Mesendoderm (in vitro differentiated cells): ENCODE data around the gene THSD7A.

Experiments
- DNase-seq: peaks from one replicate; pipeline ENCODE4 v3.0.0; 2013
- H2AK5ac ChIP-seq: 2 replicates; pipeline ENCODE4 v1.6.1; 2013; ENCODE audit warnings: low read length, inconsistent platforms
- H2BK120ac ChIP-seq: 2 replicates; pipeline ENCODE4 v1.6.1; 2013; ENCODE audit warnings: low read depth, mild to moderate bottlenecking, low read length, moderate library complexity, mixed read lengths
- H2BK15ac ChIP-seq: replicated peaks from 2 replicates; pipeline ENCODE4 v1.6.1; 2013; ENCODE audit warnings: low read depth, mild to moderate bottlenecking, moderate library complexity
- H2BK5ac ChIP-seq: 2 replicates; pipeline ENCODE4 v1.6.1; 2013; ENCODE audit warnings: low read length, inconsistent platforms
- H3K18ac ChIP-seq: 2 replicates; pipeline ENCODE4 v1.6.1; 2013; ENCODE audit warnings: mild to moderate bottlenecking, low read length, mixed read lengths
- H3K23ac ChIP-seq: one replicate; pipeline ENCODE4 v1.6.1; 2013; ENCODE audit warnings: low read length
- H3K27ac ChIP-seq: 2 replicates; pipeline ENCODE4 v1.5.1; 2013; ENCODE audit warnings: low read depth, mild to moderate bottlenecking, inconsistent platforms, low read length, moderate library complexity
- H3K27me3 ChIP-seq: 2 replicates; pipeline ENCODE4 v1.6.1; 2013; ENCODE audit warnings: low read length, control low read depth, mild to moderate bottlenecking, inconsistent platforms; ENCODE audit not compliant: insufficient read depth, poor library complexity
- H3K36me3 ChIP-seq: 2 replicates; pipeline ENCODE4 v1.6.1; 2013; ENCODE audit warnings: low read length, inconsistent platforms; ENCODE audit not compliant: control insufficient read depth, insufficient read depth
- H3K4ac ChIP-seq: one replicate; pipeline ENCODE4 v1.6.1; 2013; ENCODE audit warnings: low read depth, mild to moderate bottlenecking, low read length, moderate library complexity
- H3K4me1 ChIP-seq: 2 replicates; pipeline ENCODE4 v1.6.1; 2013; ENCODE audit warnings: low read depth, low read length, inconsistent platforms; ENCODE audit not compliant: control insufficient read depth
- H3K4me2 ChIP-seq: 2 replicates; pipeline ENCODE4 v1.6.1; 2013; ENCODE audit warnings: low read length
- H3K4me3 ChIP-seq: 2 replicates; pipeline ENCODE4 v1.5.1; 2013; ENCODE audit warnings: mild to moderate bottlenecking, low read length
- H3K56ac ChIP-seq: one replicate; pipeline ENCODE4 v1.6.1; 2013; ENCODE audit warnings: low read length
- H3K79me1 ChIP-seq: 2 replicates; pipeline ENCODE4 v1.6.1; 2013; ENCODE audit warnings: low read length, inconsistent platforms
- H3K79me2 ChIP-seq: 2 replicates; pipeline ENCODE4 v1.6.1; 2013; ENCODE audit warnings: mild to moderate bottlenecking, low read length; ENCODE audit not compliant: control insufficient read depth, insufficient read depth
- H3K9ac ChIP-seq: 2 replicates; pipeline ENCODE4 v1.6.1; 2013; ENCODE audit warnings: low read length, inconsistent platforms
- H4K5ac ChIP-seq: one replicate; pipeline ENCODE4 v1.6.1; 2013; ENCODE audit warnings: low read length
- H4K8ac ChIP-seq: one replicate; pipeline ENCODE4 v1.6.1; 2013; ENCODE audit warnings: low read depth, mild to moderate bottlenecking, control low read depth, low read length, moderate library complexity
- WGBS: extraction: QIAGEN DNeasy Blood & Tissue Kit; methylation state at CpG from one replicate; pipeline ENCODE4 v1.1.7; 2013; ENCODE audit warnings: low lambda C conversion rate, missing lambda C conversion rate; ENCODE audit not compliant: insufficient coverage; ENCODE audit errors: extremely low coverage; 5-methylcytosine and 5-hydroxymethylcytosine counted together

THSD7A gene

DNA sequence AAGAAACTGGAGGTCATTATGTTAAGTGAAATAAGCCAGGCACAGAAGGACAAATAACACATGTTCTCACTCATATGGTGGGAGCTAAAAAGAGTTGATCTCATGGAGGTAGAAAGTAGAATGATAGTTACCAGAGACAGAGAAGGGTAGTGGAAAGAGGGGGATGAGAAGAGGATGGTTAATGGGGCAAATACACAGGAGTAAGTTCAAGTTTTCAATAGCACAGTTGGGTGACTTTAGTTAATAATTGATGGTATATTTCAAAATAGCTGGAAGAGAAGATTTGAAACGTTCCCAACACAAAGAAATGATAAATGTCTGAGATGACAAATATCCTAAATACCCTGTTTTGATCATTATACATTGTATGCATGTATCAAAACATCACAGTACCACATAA, 261.8 kb downstream of the THSD7A start:
- Histone ChIP-seq H3K27ac (no peak overlapping the region), H3K4me2 (no peak overlapping the region), H3K36me3 (no peaks in the 10 kb centered on the region), H3K79me2 (no peaks in the 10 kb centered on the region), H3K79me1 (no peaks in the 10 kb centered on the region), H3K18ac (no peak overlapping the region), H3K4me1 (no peaks in the 10 kb centered on the region), H3K4me3 (no peak overlapping the region), H2AK5ac (no peak overlapping the region), H2BK15ac (no peak overlapping the region), H2BK5ac (no peak overlapping the region), H3K23ac (no peak overlapping the region), H3K4ac (no peak overlapping the region), H2BK120ac (no peak overlapping the region), H4K8ac (no peak overlapping the region), H3K56ac (no peak overlapping the region), H4K5ac (no peak overlapping the region), H3K9ac (no peak overlapping the region), H3K27me3 (no peaks in the 10 kb centered on the region)
- DNase-seq, result no peak
- no CpG with 5 or more reads among the region's 1 CpG for WGBS

DNA sequence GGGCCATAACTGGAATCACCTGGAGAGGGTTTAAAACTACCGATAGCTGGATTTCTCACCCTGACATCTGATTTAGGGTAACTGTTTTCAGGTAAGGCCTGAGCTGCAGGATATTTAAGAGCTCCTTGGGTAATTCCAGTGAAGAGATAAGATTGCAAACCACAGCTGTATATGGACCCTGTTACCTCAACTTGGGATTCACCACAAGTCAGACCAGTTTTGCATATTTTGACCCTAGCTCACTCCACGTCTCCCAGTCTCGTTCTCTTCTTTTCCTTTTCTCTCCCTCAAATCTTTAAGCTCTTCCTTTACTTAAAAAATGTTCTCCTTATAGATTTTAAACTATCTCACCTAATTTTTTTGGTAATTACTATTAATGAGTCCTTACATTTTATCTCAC, 264.4 kb downstream of the THSD7A start:
- no peak overlapping the region for H3K4me3 ChIP-seq
- H3K4me1 ChIP-seq, result no peaks in the 10 kb centered on the region
- no peaks in the 10 kb centered on the region for H3K79me2 ChIP-seq
- no peak overlapping the region for H3K4ac ChIP-seq
- no peak overlapping the region for H3K18ac ChIP-seq
- no peak overlapping the region for H3K56ac ChIP-seq
- H4K5ac ChIP-seq, result no peak overlapping the region
- H3K36me3 ChIP-seq, result no peaks in the 10 kb centered on the region
- H4K8ac ChIP-seq, result no peak overlapping the region
- H3K9ac ChIP-seq, result no peak overlapping the region
- H2BK120ac ChIP-seq, result no peak overlapping the region
- H2BK5ac ChIP-seq, result no peak overlapping the region
- H3K27ac ChIP-seq, result no peak overlapping the region
- H3K79me1 ChIP-seq, result no peaks in the 10 kb centered on the region
- no peak overlapping the region for H3K23ac ChIP-seq
- no peak overlapping the region for H2BK15ac ChIP-seq
- H2AK5ac ChIP-seq, result no peak overlapping the region
- no peaks in the 10 kb centered on the region for H3K27me3 ChIP-seq
- WGBS, result no CpG with 5 or more reads among the region's 3 CpGs
- no peak for DNase-seq
- no peak overlapping the region for H3K4me2 ChIP-seq

DNA sequence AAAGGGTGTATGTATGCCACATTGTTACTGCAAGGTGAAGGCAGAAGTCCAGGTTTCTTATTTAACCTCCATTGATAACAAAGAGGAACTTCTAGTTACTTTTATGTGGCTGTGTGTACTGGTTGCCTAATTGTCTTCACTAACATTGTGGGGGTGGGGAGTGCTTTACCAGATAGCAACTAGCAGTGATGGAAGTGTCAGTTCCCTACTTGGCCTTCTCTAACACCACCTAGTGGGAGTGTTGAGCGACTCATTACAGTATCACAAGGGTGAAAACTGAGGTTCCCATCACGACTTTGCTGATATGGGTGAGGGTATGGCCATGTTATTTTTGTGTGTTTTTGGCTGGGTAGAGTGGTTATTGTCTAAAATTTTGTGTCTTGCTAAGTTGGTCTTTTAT, 274.4 kb downstream of the THSD7A start:
- H2BK15ac ChIP-seq, result no peak overlapping the region
- H3K9ac ChIP-seq, result no peak overlapping the region
- no peak overlapping the region for H3K4me3 ChIP-seq
- peak; percentile 93 for DNase-seq
- no peak overlapping the region for H3K23ac ChIP-seq
- no peaks in the 10 kb centered on the region for H3K79me2 ChIP-seq
- H2BK120ac ChIP-seq, result no peak overlapping the region
- no peak overlapping the region for H2BK5ac ChIP-seq
- no peak overlapping the region for H4K5ac ChIP-seq
- H3K4ac ChIP-seq, result no peak overlapping the region
- no peak overlapping the region for H4K8ac ChIP-seq
- H3K36me3 ChIP-seq, result no peaks in the 10 kb centered on the region
- no peaks in the 10 kb centered on the region for H3K27me3 ChIP-seq
- H3K4me2 ChIP-seq, result no peak overlapping the region
- H3K56ac ChIP-seq, result no peak overlapping the region
- H3K79me1 ChIP-seq, result no peaks in the 10 kb centered on the region
- WGBS, result no CpG with 5 or more reads among the region's 2 CpGs
- H2AK5ac ChIP-seq, result no peak overlapping the region
- no peak overlapping the region for H3K18ac ChIP-seq
- no peaks in the 10 kb centered on the region for H3K4me1 ChIP-seq
- no peak overlapping the region for H3K27ac ChIP-seq

DNA sequence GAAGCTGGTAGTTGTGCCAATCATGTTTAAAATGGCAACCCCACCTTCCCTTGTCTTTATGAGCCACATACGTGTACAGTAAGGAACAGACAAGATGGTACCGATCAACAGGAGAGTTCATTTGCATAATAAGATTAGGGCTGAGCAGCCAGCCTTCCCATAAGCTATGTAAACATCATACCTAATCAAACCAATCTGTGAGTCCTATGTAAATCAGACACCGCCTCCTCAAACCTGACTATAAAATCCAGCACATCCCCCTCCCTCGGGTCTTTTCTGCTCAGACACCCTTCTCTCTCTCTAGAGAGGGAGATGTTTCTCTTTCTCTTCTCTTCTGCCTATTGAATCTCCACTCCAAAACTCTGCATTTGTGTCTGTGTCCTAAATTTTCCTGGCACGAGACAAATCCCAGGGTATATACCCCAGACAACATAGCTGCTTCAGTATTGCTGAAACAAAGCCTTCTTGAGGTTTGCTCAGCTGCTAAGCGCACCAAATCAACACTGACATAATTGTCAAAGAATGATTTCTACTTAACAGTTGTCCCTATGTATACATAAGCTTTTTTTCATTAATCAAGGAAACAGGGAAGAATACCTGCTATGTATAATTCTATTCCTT, 279.2 kb downstream of the THSD7A start:
- H2BK120ac ChIP-seq, result no peak overlapping the region
- no peak overlapping the region for H3K18ac ChIP-seq

DNA sequence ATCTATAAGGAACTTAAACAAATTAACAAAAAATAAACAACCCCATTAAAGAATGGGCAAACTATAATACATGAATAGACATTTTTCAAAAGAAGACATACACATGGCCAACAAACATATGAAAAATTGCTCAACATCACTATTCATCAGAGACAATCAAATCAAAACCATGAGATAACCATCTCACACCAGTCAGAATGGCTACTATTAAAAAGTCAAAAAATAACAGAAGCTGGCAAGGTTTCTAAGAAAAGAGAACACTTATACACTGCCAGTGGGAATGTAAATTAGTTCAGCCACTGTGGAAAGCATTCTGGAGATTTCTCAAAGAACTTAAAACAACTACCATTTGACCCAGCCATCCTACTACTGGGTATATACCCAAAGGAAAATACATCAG, 280.5 kb downstream of the THSD7A start:
- no peak overlapping the region for H3K4ac ChIP-seq
- H3K4me3 ChIP-seq, result no peak overlapping the region
- no peak overlapping the region for H3K27ac ChIP-seq
- H3K79me2 ChIP-seq, result no peaks in the 10 kb centered on the region
- no peak overlapping the region for H3K23ac ChIP-seq
- H3K27me3 ChIP-seq, result no peaks in the 10 kb centered on the region
- no peaks in the 10 kb centered on the region for H3K36me3 ChIP-seq
- no peak overlapping the region for H2AK5ac ChIP-seq
- H3K4me1 ChIP-seq, result no peaks in the 10 kb centered on the region
- no peak overlapping the region for H4K8ac ChIP-seq
- H3K9ac ChIP-seq, result no peak overlapping the region
- no peak overlapping the region for H4K5ac ChIP-seq
- H2BK5ac ChIP-seq, result no peak overlapping the region
- no peak overlapping the region for H2BK120ac ChIP-seq
- H3K56ac ChIP-seq, result no peak overlapping the region
- DNase-seq, result no peak
- no peaks in the 10 kb centered on the region for H3K79me1 ChIP-seq
- no peak overlapping the region for H3K18ac ChIP-seq
- no peak overlapping the region for H3K4me2 ChIP-seq
- no peak overlapping the region for H2BK15ac ChIP-seq

More for the DNA sequence above, 279.2 kb downstream of the THSD7A start:
- Histone ChIP-seq H3K9ac (no peak overlapping the region), H3K4me3 (no peak overlapping the region), H3K23ac (no peak overlapping the region), H3K4me2 (no peak overlapping the region), H3K4ac (no peak overlapping the region), H3K56ac (no peak overlapping the region), H2BK15ac (no peak overlapping the region), H3K36me3 (no peaks in the 10 kb centered on the region), H3K27me3 (no peaks in the 10 kb centered on the region), H3K4me1 (no peaks in the 10 kb centered on the region), H4K8ac (no peak overlapping the region), H3K79me1 (no peaks in the 10 kb centered on the region), H2AK5ac (no peak overlapping the region), H3K27ac (no peak overlapping the region), H4K5ac (no peak overlapping the region), H3K79me2 (no peaks in the 10 kb centered on the region), H2BK5ac (no peak overlapping the region)
- no CpG with 5 or more reads among the region's 6 CpGs for WGBS
- DNase-seq, result no peak

DNA sequence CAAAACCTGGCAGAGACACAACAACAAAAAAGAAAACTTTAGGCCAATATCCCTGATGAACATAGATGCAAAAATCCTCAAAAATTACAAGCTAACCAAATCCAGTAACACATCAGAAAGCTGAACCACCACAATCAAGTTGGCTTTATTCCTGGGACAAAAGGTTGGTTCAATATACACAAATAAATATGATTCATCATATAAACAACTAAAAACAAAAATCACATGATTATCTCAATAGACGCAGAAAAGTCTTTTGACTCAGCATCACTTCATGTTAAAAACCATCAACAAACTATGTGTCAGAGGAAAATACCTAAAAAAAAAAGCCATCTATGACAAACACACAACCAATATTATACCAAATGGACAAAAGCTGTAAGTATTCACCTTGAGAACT, 283.5 kb downstream of the THSD7A start:
- no peak overlapping the region for H3K4ac ChIP-seq
- no peak overlapping the region for H2BK5ac ChIP-seq
- no peak overlapping the region for H2BK120ac ChIP-seq
- no peaks in the 10 kb centered on the region for H3K4me1 ChIP-seq
- no peaks in the 10 kb centered on the region for H3K36me3 ChIP-seq
- no peak overlapping the region for H3K27ac ChIP-seq
- H3K18ac ChIP-seq, result no peak overlapping the region
- no CpG with 5 or more reads among the region's 1 CpG for WGBS
- no peak overlapping the region for H2BK15ac ChIP-seq
- H3K4me3 ChIP-seq, result no peak overlapping the region
- no peak overlapping the region for H3K4me2 ChIP-seq
- no peak overlapping the region for H3K9ac ChIP-seq
- DNase-seq, result no peak
- no peaks in the 10 kb centered on the region for H3K79me2 ChIP-seq
- no peaks in the 10 kb centered on the region for H3K79me1 ChIP-seq
- H3K56ac ChIP-seq, result no peak overlapping the region
- no peak overlapping the region for H3K23ac ChIP-seq
- H4K8ac ChIP-seq, result no peak overlapping the region
- no peak overlapping the region for H4K5ac ChIP-seq
- H2AK5ac ChIP-seq, result no peak overlapping the region
- no peaks in the 10 kb centered on the region for H3K27me3 ChIP-seq
